GM19023 (cell line): Measurements from ENCODE around the gene ALG3.

Experiments used
- ATAC-seq: cut with Tn5 transposase; IDR thresholded peaks from one replicate; pipeline ENCODE4 v1.9.1; 2021; ENCODE audit warnings: mild to moderate bottlenecking, moderate library complexity; ENCODE audit not compliant: unreplicated experiment

Gene ALG3

GRCh38 chr3:184198509-184198908, 50.3 kb downstream of the ALG3 start:
- no peak for ATAC-seq

GRCh38 chr3:184196536-184196935, 52.2 kb downstream of the ALG3 start:
- no peak for ATAC-seq

- no peak for ATAC-seq
Measured at GRCh38 chr3:184193991-184194539, 54.7 kb downstream of the ALG3 start.

GRCh38 chr3:184192889-184193288, 55.9 kb downstream of the ALG3 start:
- no peak for ATAC-seq
